Ishikawa (cell line): ENCODE results near the gene QPRT.

Experiments used
- CEBPB ChIP-seq: IDR thresholded peaks from 2 replicates; pipeline ENCODE4 v1.6.1; 2012
- CREB1 ChIP-seq: IDR thresholded peaks from 2 replicates; pipeline ENCODE4 v1.6.1; 2012; ENCODE audit warnings: low read depth
- EGR1 ChIP-seq: IDR thresholded peaks from 2 replicates; pipeline ENCODE4 v1.6.1; 2012
- EP300 ChIP-seq: IDR thresholded peaks from 2 replicates; pipeline ENCODE4 v1.6.1; 2012; ENCODE audit warnings: borderline replicate concordance
- FOXM1 ChIP-seq: IDR thresholded peaks from 2 replicates; pipeline ENCODE4 v1.6.1; 2012; ENCODE audit warnings: low read depth, borderline replicate concordance
- NFIC ChIP-seq: IDR thresholded peaks from 2 replicates; pipeline ENCODE4 v1.6.1; 2012
- RAD21 ChIP-seq: IDR thresholded peaks from 2 replicates; pipeline ENCODE4 v1.6.1; 2012; ENCODE audit warnings: low read depth
- TAF1 ChIP-seq: IDR thresholded peaks from 2 replicates; pipeline ENCODE4 v1.6.1; 2012; ENCODE audit warnings: low read depth, mild to moderate bottlenecking
- TCF12 ChIP-seq: IDR thresholded peaks from 2 replicates; pipeline ENCODE4 v1.6.1; 2012; ENCODE audit warnings: low read depth
- TEAD4 ChIP-seq: IDR thresholded peaks from 2 replicates; pipeline ENCODE4 v1.6.1; 2012
- YY1 ChIP-seq: IDR thresholded peaks from 2 replicates; pipeline ENCODE4 v1.6.1; 2012; ENCODE audit warnings: low read depth
- ZBTB7A ChIP-seq: IDR thresholded peaks from 2 replicates; pipeline ENCODE4 v1.6.1; 2012; ENCODE audit warnings: low read depth
- TF ChIP-seq, protein P1 (sequence below): IDR thresholded peaks from 2 replicates; pipeline ENCODE4 v1.6.1; 2012
- TF ChIP-seq, protein P2 (sequence below): IDR thresholded peaks from 2 replicates; pipeline ENCODE4 v1.6.1; 2012; ENCODE audit warnings: low read depth, mild to moderate bottlenecking
- TF ChIP-seq, protein P3 (sequence below): IDR thresholded peaks from 2 replicates; pipeline ENCODE4 v1.6.1; 2012

QPRT gene

DNA sequence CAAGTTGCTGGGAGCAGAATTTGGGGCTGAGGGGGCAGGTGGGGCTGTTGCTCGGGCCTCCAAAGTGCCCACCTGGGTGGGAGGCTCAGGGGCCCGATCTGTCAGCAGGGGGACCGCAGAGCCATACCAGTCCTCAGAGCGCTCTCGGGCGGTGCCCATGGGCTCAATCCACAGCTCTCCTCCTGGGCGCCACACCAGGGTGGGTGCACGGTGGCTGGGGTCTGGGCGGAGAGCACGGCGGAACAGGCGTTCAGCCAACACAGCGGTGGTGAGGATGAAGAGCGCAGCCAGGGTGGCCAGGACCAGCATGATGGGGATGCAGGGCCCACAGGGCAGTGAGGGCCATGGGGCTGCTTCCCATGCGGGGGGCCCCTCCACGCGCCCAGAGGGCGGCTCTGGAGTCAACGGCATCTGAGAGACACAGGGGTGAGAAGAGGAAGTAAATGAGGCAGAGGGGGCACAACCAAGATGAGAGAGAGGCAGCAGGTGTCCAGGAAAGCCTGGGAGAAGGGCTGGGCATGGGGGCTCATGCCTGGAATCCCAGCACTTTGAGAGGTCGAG, 65.6 kb downstream of the QPRT start:
- TF ChIP-seq, protein P1, sequence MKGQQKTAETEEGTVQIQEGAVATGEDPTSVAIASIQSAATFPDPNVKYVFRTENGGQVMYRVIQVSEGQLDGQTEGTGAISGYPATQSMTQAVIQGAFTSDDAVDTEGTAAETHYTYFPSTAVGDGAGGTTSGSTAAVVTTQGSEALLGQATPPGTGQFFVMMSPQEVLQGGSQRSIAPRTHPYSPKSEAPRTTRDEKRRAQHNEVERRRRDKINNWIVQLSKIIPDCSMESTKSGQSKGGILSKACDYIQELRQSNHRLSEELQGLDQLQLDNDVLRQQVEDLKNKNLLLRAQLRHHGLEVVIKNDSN, result no peak
- TF ChIP-seq NFIC (no peak), TAF1 (no peak), TEAD4 (no peak), ZBTB7A (no peak), EP300 (no peak), CREB1 (no peak), TCF12 (no peak), EGR1 (no peak), YY1 (no peak), FOXM1 (no peak), CEBPB (no peak), RAD21 (no peak)
- TF ChIP-seq, protein P2, sequence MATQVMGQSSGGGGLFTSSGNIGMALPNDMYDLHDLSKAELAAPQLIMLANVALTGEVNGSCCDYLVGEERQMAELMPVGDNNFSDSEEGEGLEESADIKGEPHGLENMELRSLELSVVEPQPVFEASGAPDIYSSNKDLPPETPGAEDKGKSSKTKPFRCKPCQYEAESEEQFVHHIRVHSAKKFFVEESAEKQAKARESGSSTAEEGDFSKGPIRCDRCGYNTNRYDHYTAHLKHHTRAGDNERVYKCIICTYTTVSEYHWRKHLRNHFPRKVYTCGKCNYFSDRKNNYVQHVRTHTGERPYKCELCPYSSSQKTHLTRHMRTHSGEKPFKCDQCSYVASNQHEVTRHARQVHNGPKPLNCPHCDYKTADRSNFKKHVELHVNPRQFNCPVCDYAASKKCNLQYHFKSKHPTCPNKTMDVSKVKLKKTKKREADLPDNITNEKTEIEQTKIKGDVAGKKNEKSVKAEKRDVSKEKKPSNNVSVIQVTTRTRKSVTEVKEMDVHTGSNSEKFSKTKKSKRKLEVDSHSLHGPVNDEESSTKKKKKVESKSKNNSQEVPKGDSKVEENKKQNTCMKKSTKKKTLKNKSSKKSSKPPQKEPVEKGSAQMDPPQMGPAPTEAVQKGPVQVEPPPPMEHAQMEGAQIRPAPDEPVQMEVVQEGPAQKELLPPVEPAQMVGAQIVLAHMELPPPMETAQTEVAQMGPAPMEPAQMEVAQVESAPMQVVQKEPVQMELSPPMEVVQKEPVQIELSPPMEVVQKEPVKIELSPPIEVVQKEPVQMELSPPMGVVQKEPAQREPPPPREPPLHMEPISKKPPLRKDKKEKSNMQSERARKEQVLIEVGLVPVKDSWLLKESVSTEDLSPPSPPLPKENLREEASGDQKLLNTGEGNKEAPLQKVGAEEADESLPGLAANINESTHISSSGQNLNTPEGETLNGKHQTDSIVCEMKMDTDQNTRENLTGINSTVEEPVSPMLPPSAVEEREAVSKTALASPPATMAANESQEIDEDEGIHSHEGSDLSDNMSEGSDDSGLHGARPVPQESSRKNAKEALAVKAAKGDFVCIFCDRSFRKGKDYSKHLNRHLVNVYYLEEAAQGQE, result no peak
- TF ChIP-seq, protein P3, sequence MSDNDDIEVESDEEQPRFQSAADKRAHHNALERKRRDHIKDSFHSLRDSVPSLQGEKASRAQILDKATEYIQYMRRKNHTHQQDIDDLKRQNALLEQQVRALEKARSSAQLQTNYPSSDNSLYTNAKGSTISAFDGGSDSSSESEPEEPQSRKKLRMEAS, result no peak

- TF ChIP-seq CREB1 (no peak), FOXM1 (no peak), CEBPB (no peak), NFIC (no peak), EP300 (no peak), TCF12 (no peak), TEAD4 (no peak)
- TF ChIP-seq, protein P3, result no peak
- TF ChIP-seq, protein P2, result no peak
Measured at GRCh38 chr16:29745121-29745852, 66.3 kb downstream of the QPRT start.

GRCh38 chr16:29745853-29746345, 66.9 kb downstream of the QPRT start, which contains the start of gene C16orf54:
Gene C16orf54, minus strand, starts transcription at chr16:29745990. Its CDS starts 1,039 bp downstream, at chr16:29744951.
- TF ChIP-seq RAD21 (no peak), TEAD4 (no peak), EGR1 (no peak), YY1 (no peak), TCF12 (no peak), CREB1 (no peak)
- TF ChIP-seq, protein P1, result no peak
